Skeletal muscle cell (primary cell): ENCODE data around the gene PRKAR2A.
"Not testable (repeated sequence)": the region's sequence is repeated elsewhere in the genome, so short reads cannot be mapped to it uniquely, and the experiment has no call there.

Source experiments
- DNase-seq: peaks from one replicate; pipeline ENCODE4 v3.0.0-alpha.2; 2010; ENCODE audit warnings: low read depth
- H3K4me3 ChIP-seq: 2 replicates; pipeline ENCODE4 v1.5.1; 2011; ENCODE audit warnings: low read depth, mild to moderate bottlenecking, control low read depth, low read length, moderate library complexity

Gene PRKAR2A

GRCh38 chr3:48739617-48739954 lies 108.1 kb downstream of the PRKAR2A start:
- no peak overlapping the region for H3K4me3 ChIP-seq

GRCh38 chr3:48738926-48739616 lies 108.6 kb downstream of the PRKAR2A start:
- no peak for DNase-seq
- H3K4me3 ChIP-seq, result no peak overlapping the region

More at GRCh38 chr3:48739617-48739954, 108.1 kb downstream of the PRKAR2A start:
- DNase-seq, result no peak

- H3K4me3 ChIP-seq, result no peak overlapping the region
- DNase-seq, result no peak
Measured at GRCh38 chr3:48738144-48738536, 109.5 kb downstream of the PRKAR2A start.

GRCh38 chr3:48735075-48735767 lies 112.5 kb downstream of the PRKAR2A start:
- not testable (repeated sequence) for H3K4me3 ChIP-seq, DNase-seq

GRCh38 chr3:48734541-48734940 lies 113.1 kb downstream of the PRKAR2A start:
- not testable (repeated sequence) for H3K4me3 ChIP-seq

GRCh38 chr3:48733752-48734518 lies 113.7 kb downstream of the PRKAR2A start:
- H3K4me3 ChIP-seq, DNase-seq: not testable (repeated sequence)

More at GRCh38 chr3:48734541-48734940, 113.1 kb downstream of the PRKAR2A start:
- DNase-seq, result not testable (repeated sequence)

GRCh38 chr3:48727511-48727910 lies 120.2 kb downstream of the PRKAR2A start:
- no peak for DNase-seq
- H3K4me3 ChIP-seq, result no peak overlapping the region

GRCh38 chr3:48725185-48725855 lies 122.4 kb downstream of the PRKAR2A start:
- DNase-seq, H3K4me3 ChIP-seq: not testable (repeated sequence)

- no peak for DNase-seq
- H3K4me3 ChIP-seq, result no peak overlapping the region
Measured at GRCh38 chr3:48723725-48724124, 123.9 kb downstream of the PRKAR2A start.

GRCh38 chr3:48723293-48723692 lies 124.4 kb downstream of the PRKAR2A start:
- H3K4me3 ChIP-seq, DNase-seq: not testable (repeated sequence)

GRCh38 chr3:48716982-48717746 lies 130.5 kb downstream of the PRKAR2A start, which contains the start of gene IP6K2:
Gene IP6K2 (minus strand): TSS chr3:48717221. CDS start chr3:48695291, 21,930 bp downstream.
- DNase-seq, result peak; percentile 92

GRCh38 chr3:48716508-48716981 lies 131.1 kb downstream of the PRKAR2A start:
- DNase-seq, result no peak
- H3K4me3 ChIP-seq, result peak overlapping the region; percentile 100

More at GRCh38 chr3:48716982-48717746, 130.5 kb downstream of the PRKAR2A start, which contains the start of gene IP6K2:
- peak within 1 kb of the TSS; percentile 100 for H3K4me3 ChIP-seq

GRCh38 chr3:48715174-48715800 lies 132.4 kb downstream of the PRKAR2A start:
- H3K4me3 ChIP-seq, result peak overlapping the region; percentile 100
- no peak for DNase-seq

- no peak overlapping the region for H3K4me3 ChIP-seq
- DNase-seq, result no peak
Measured at GRCh38 chr3:48711727-48712126, 135.9 kb downstream of the PRKAR2A start.

- no peak overlapping the region for H3K4me3 ChIP-seq
- DNase-seq, result no peak
Measured at GRCh38 chr3:48709051-48709461, 138.6 kb downstream of the PRKAR2A start.

- H3K4me3 ChIP-seq, result no peak overlapping the region
- no peak for DNase-seq
Measured at GRCh38 chr3:48708481-48708889, 139.2 kb downstream of the PRKAR2A start.

- no peak for DNase-seq
- no peak overlapping the region for H3K4me3 ChIP-seq
Measured at GRCh38 chr3:48707157-48707556, 140.5 kb downstream of the PRKAR2A start.

- no peak overlapping the region for H3K4me3 ChIP-seq
- DNase-seq, result no peak
Measured at GRCh38 chr3:48702320-48702920, 145.3 kb downstream of the PRKAR2A start.
